Activated CD8-positive, alpha-beta memory T cell treated with anti-CD3 and anti-CD28 coated beads for 48 hours (primary cell): ENCODE data around the gene SPATA16.
"Not testable (repeated sequence)": the region's sequence is repeated elsewhere in the genome, so short reads cannot be mapped to it uniquely, and the experiment has no call there.

ENCODE experiments used
- DNase-seq, 3 experiments: peaks; one replicate each; pipeline ENCODE4 v3.0.0-alpha.2; 2020; ENCODE audit warnings: low read depth in 2 of 3, low spot score in 2 of 3

The SPATA16 gene

GRCh38 chr3:172960626-172961182 lies 180.3 kb downstream of the SPATA16 start:
- not testable (repeated sequence) for DNase-seq

GRCh38 chr3:172958565-172958964 lies 182.5 kb downstream of the SPATA16 start:
- no peak for DNase-seq

- DNase-seq = no peak
These were observed 187.5 kb downstream of the SPATA16 start for GRCh38 chr3:172953571-172953970.

- DNase-seq = no peak
These were observed 189.5 kb downstream of the SPATA16 start for GRCh38 chr3:172951511-172951910.

GRCh38 chr3:172946061-172946460 lies 195.0 kb downstream of the SPATA16 start:
- DNase-seq = no peak

- no peak for DNase-seq
These were observed 201.3 kb downstream of the SPATA16 start for GRCh38 chr3:172939651-172940293.

- no peak for DNase-seq
These were observed 202.2 kb downstream of the SPATA16 start for GRCh38 chr3:172938788-172939187.

GRCh38 chr3:172931746-172932285 lies 209.2 kb downstream of the SPATA16 start:
- no peak for DNase-seq

- no peak for DNase-seq
These were observed 211.6 kb downstream of the SPATA16 start for GRCh38 chr3:172929451-172929850.

GRCh38 chr3:172924546-172924945 lies 216.5 kb downstream of the SPATA16 start:
- DNase-seq = no peak

GRCh38 chr3:172919297-172919683 lies 221.7 kb downstream of the SPATA16 start:
- no peak for DNase-seq

GRCh38 chr3:172918568-172919296 lies 222.3 kb downstream of the SPATA16 start:
- DNase-seq = no peak

GRCh38 chr3:172918165-172918564 lies 222.9 kb downstream of the SPATA16 start:
- DNase-seq = no peak

GRCh38 chr3:172915911-172916514 lies 225.0 kb downstream of the SPATA16 start:
- no peak for DNase-seq

GRCh38 chr3:172914854-172915253 lies 226.2 kb downstream of the SPATA16 start:
- no peak for DNase-seq

- DNase-seq = no peak
These were observed 227.0 kb downstream of the SPATA16 start for GRCh38 chr3:172913911-172914655.

- DNase-seq = no peak
These were observed 229.9 kb downstream of the SPATA16 start for GRCh38 chr3:172911142-172911541.

GRCh38 chr3:172908771-172909270 lies 232.2 kb downstream of the SPATA16 start:
- no peak for DNase-seq

GRCh38 chr3:172905451-172905850 lies 235.6 kb downstream of the SPATA16 start:
- no peak for DNase-seq

- no peak for DNase-seq
These were observed 236.2 kb downstream of the SPATA16 start for GRCh38 chr3:172904711-172905373.
